ENCODE data around the gene GTF2IRD2. TPM values are rescaled to one million over a fixed set of nuclear protein-coding genes. Genes with fewer than 3 reads are reported as not detected.
"Not testable (repeated sequence)": the region's sequence is repeated elsewhere in the genome, so short reads cannot be mapped to it uniquely, and the experiment has no call there.

GTF2IRD2 gene
- total RNA-seq, 1 experiment from 2014 or later: 3.0 TPM

DNA sequence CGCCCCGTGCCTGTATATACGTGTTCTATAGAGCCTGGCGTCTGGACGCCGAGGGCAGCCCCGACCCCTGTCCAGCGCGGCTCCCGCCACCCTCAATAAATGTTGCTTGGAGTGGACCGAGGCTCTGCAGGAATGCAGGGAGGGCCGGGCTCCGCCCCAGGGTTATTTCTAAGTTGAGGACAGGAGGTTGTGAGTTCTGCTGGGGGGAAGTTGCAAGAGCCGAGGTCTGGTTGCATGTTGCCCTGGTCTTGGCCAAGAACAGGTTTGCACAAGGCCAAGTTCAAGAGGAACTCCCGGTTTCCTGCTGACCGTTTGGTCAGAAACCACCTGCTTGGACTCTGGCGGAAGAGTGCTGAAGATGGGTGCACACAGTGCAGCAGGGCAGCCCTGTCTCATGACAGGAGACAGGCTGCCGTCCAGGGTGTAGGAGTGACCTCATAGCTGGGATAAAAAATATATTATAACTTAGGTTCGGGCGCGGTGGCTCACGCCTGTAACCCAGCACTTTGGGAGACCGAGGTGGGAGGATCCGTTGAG lies 62.1 kb downstream of the GTF2IRD2 start:
- intact Hi-C loops (cut with micrococcal nuclease); H3K27ac ChIP-seq (ENCODE audit: low read length); H3K4me2 ChIP-seq (ENCODE audit: low read length); H3K27me3 ChIP-seq (ENCODE audit: low read length); H4K20me1 ChIP-seq (ENCODE audit: low read length); H3K9me3 ChIP-seq (ENCODE audit: low read length); H3K4me3 ChIP-seq (ENCODE audit: low read length); H3K36me3 ChIP-seq (ENCODE audit: low read depth, low read length); POLR2A ChIA-PET (ENCODE audit: unreplicated experiment); H3K9ac ChIP-seq (ENCODE audit: low read length); H2AFZ ChIP-seq (ENCODE audit: low read length); H3K9me2 ChIP-seq (replicated peaks; ENCODE audit: low read length); H3K79me2 ChIP-seq (ENCODE audit: low read length); DNase-seq; CTCF ChIA-PET; H3K4me1 ChIP-seq (ENCODE audit: insufficient read depth, low read length); H3F3A ChIP-seq (ENCODE audit: low read length, unreplicated experiment): not testable (repeated sequence)
- BruUV-seq (replicated peaks): TSS peak; percentile 78
- ATAC-seq: peak; percentile 14

DNA sequence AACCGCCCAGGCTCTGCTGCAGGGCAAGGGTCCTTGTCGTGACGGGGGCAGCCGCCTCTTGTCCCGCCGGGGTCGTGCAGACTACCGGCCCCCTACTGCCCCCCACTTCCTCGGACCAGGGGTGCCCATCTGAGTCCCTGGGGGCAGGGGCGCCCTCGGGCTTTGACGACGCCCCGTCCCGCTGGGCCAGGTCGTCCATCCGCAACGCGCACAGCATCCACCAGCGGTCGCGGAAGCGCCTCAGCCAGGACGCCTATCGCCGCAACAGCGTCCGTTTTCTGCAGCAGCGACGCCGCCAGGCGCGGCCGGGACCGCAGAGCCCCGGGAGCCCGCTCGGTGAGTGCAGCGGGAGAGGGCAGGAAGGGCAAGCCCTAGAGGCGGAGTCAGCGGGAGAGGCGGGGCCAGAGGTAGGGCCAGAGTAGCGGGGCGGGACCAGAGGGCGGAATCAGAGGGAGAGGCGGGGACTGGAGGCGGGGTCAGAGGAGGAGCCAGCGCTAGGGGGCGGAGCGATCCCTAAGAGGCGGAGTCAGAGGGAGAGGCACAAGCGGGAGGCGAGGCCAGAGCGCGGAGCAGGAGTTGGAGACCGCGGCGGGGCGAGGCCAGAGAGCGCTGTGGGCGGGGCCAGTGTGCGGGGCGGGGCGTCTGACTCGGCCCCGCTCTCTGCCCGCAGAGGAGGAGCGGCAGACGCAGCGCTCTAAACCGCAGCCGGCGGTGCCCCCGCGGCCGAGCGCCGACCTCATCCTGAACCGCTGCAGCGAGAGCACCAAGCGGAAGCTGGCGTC lies 62.8 kb downstream of the GTF2IRD2 start:
- intact Hi-C loops (cut with micrococcal nuclease); H2AFZ ChIP-seq (ENCODE audit: low read length); H3K4me1 ChIP-seq (ENCODE audit: insufficient read depth, low read length); H3K4me2 ChIP-seq (ENCODE audit: low read length); H3K79me2 ChIP-seq (ENCODE audit: low read length); H4K20me1 ChIP-seq (ENCODE audit: low read length); BruUV-seq (replicated peaks); H3F3A ChIP-seq (ENCODE audit: low read length, unreplicated experiment); H3K9me2 ChIP-seq (replicated peaks; ENCODE audit: low read length); CTCF ChIA-PET; H3K27ac ChIP-seq (ENCODE audit: low read length); H3K36me3 ChIP-seq (ENCODE audit: low read depth, low read length); POLR2A ChIA-PET (ENCODE audit: unreplicated experiment); H3K4me3 ChIP-seq (ENCODE audit: low read length); H3K9ac ChIP-seq (ENCODE audit: low read length); H3K27me3 ChIP-seq (ENCODE audit: low read length); H3K9me3 ChIP-seq (ENCODE audit: low read length): not testable (repeated sequence)
- peak; percentile 88 for DNase-seq
- peak; percentile 96 for ATAC-seq

- H3K9me3 ChIP-seq (ENCODE audit: low read length); ATAC-seq; H3K27ac ChIP-seq (ENCODE audit: low read length); POLR2A ChIA-PET (ENCODE audit: unreplicated experiment); H3K27me3 ChIP-seq (ENCODE audit: low read length); H3F3A ChIP-seq (ENCODE audit: low read length, unreplicated experiment); H4K20me1 ChIP-seq (ENCODE audit: low read length); DNase-seq; H3K4me3 ChIP-seq (ENCODE audit: low read length); H3K36me3 ChIP-seq (ENCODE audit: low read depth, low read length); H3K4me1 ChIP-seq (ENCODE audit: insufficient read depth, low read length); intact Hi-C loops (cut with micrococcal nuclease); H3K9ac ChIP-seq (ENCODE audit: low read length); H3K9me2 ChIP-seq (replicated peaks; ENCODE audit: low read length); H3K79me2 ChIP-seq (ENCODE audit: low read length); H2AFZ ChIP-seq (ENCODE audit: low read length); H3K4me2 ChIP-seq (ENCODE audit: low read length); CTCF ChIA-PET; BruUV-seq (replicated peaks): not testable (repeated sequence)
Observed at GRCh38 chr7:74783595-74783994, 67.8 kb downstream of the GTF2IRD2 start.

GRCh38 chr7:74781746-74782145 lies 69.7 kb downstream of the GTF2IRD2 start:
- CTCF ChIA-PET; DNase-seq; POLR2A ChIA-PET (ENCODE audit: unreplicated experiment); H3K9me3 ChIP-seq (ENCODE audit: low read length); H3K9me2 ChIP-seq (replicated peaks; ENCODE audit: low read length); intact Hi-C loops (cut with micrococcal nuclease); H3K79me2 ChIP-seq (ENCODE audit: low read length); H3K4me3 ChIP-seq (ENCODE audit: low read length); H3K4me1 ChIP-seq (ENCODE audit: insufficient read depth, low read length); H3K27ac ChIP-seq (ENCODE audit: low read length); H3K4me2 ChIP-seq (ENCODE audit: low read length); H2AFZ ChIP-seq (ENCODE audit: low read length); H3K36me3 ChIP-seq (ENCODE audit: low read depth, low read length); H3K9ac ChIP-seq (ENCODE audit: low read length); H4K20me1 ChIP-seq (ENCODE audit: low read length); H3F3A ChIP-seq (ENCODE audit: low read length, unreplicated experiment); BruUV-seq (replicated peaks); H3K27me3 ChIP-seq (ENCODE audit: low read length); ATAC-seq: not testable (repeated sequence)

- intact Hi-C loops (cut with micrococcal nuclease); H3K9me3 ChIP-seq (ENCODE audit: low read length); H3K4me1 ChIP-seq (ENCODE audit: insufficient read depth, low read length); H3K4me3 ChIP-seq (ENCODE audit: low read length); CTCF ChIA-PET; H3F3A ChIP-seq (ENCODE audit: low read length, unreplicated experiment); H2AFZ ChIP-seq (ENCODE audit: low read length); H4K20me1 ChIP-seq (ENCODE audit: low read length); H3K27me3 ChIP-seq (ENCODE audit: low read length); H3K27ac ChIP-seq (ENCODE audit: low read length); H3K9me2 ChIP-seq (replicated peaks; ENCODE audit: low read length); DNase-seq; H3K36me3 ChIP-seq (ENCODE audit: low read depth, low read length); BruUV-seq (replicated peaks); ATAC-seq; H3K79me2 ChIP-seq (ENCODE audit: low read length); POLR2A ChIA-PET (ENCODE audit: unreplicated experiment); H3K4me2 ChIP-seq (ENCODE audit: low read length); H3K9ac ChIP-seq (ENCODE audit: low read length): not testable (repeated sequence)
Observed at GRCh38 chr7:74779053-74779452, 72.4 kb downstream of the GTF2IRD2 start.

DNA sequence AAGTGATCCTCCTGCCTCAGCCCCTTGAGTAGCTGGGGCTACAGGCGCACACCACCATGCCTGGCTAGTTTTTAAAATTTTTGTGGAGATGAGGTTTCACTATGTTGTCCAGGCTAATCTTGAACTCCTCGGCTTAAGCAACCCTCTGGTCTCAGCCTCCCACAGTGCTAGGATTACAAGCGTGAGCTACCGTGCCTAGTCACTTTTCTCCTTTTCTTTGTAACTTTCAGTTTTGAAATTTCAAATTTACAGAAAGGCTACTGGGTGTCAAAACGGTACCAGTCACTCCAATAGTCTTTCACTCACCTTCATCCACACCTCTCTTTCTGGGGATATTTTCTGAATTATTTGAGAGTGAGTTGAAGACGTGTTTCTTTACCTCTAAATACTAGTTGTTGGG lies 76.3 kb downstream of the GTF2IRD2 start:
- H3K9ac ChIP-seq (ENCODE audit: low read length); H3K9me2 ChIP-seq (replicated peaks; ENCODE audit: low read length); H3K79me2 ChIP-seq (ENCODE audit: low read length); H3K9me3 ChIP-seq (ENCODE audit: low read length); H3K27ac ChIP-seq (ENCODE audit: low read length); ATAC-seq; H2AFZ ChIP-seq (ENCODE audit: low read length); H3K4me2 ChIP-seq (ENCODE audit: low read length); H3K4me3 ChIP-seq (ENCODE audit: low read length); intact Hi-C loops (cut with micrococcal nuclease); CTCF ChIA-PET; H3F3A ChIP-seq (ENCODE audit: low read length, unreplicated experiment); BruUV-seq (replicated peaks); H4K20me1 ChIP-seq (ENCODE audit: low read length); H3K36me3 ChIP-seq (ENCODE audit: low read depth, low read length); DNase-seq; H3K4me1 ChIP-seq (ENCODE audit: insufficient read depth, low read length); H3K27me3 ChIP-seq (ENCODE audit: low read length); POLR2A ChIA-PET (ENCODE audit: unreplicated experiment): not testable (repeated sequence)

All from PC-3 (cell line).